GM19467 (cell line): ENCODE data around the gene A3GALT2.

Experiments used
- ATAC-seq: cut with Tn5 transposase; IDR thresholded peaks from one replicate; pipeline ENCODE4 v1.9.1; 2021; ENCODE audit warnings: mild to moderate bottlenecking, moderate library complexity; ENCODE audit not compliant: unreplicated experiment

Gene A3GALT2

GRCh38 chr1:33320619-33321165, at the start of gene A3GALT2:
TSS of gene A3GALT2 (minus strand) at chr1:33321098. CDS start at chr1:33321098, 0 bp downstream.
- no peak for ATAC-seq

- no peak for ATAC-seq
These were observed 49.4 kb upstream of the A3GALT2 start for GRCh38 chr1:33370301-33370700.

GRCh38 chr1:33369764-33370163, 48.9 kb upstream of the A3GALT2 start:
- ATAC-seq, result no peak

- ATAC-seq, result no peak
These were observed 48.2 kb upstream of the A3GALT2 start for GRCh38 chr1:33369081-33369480.

GRCh38 chr1:33368431-33368830, 47.5 kb upstream of the A3GALT2 start:
- no peak for ATAC-seq

DNA sequence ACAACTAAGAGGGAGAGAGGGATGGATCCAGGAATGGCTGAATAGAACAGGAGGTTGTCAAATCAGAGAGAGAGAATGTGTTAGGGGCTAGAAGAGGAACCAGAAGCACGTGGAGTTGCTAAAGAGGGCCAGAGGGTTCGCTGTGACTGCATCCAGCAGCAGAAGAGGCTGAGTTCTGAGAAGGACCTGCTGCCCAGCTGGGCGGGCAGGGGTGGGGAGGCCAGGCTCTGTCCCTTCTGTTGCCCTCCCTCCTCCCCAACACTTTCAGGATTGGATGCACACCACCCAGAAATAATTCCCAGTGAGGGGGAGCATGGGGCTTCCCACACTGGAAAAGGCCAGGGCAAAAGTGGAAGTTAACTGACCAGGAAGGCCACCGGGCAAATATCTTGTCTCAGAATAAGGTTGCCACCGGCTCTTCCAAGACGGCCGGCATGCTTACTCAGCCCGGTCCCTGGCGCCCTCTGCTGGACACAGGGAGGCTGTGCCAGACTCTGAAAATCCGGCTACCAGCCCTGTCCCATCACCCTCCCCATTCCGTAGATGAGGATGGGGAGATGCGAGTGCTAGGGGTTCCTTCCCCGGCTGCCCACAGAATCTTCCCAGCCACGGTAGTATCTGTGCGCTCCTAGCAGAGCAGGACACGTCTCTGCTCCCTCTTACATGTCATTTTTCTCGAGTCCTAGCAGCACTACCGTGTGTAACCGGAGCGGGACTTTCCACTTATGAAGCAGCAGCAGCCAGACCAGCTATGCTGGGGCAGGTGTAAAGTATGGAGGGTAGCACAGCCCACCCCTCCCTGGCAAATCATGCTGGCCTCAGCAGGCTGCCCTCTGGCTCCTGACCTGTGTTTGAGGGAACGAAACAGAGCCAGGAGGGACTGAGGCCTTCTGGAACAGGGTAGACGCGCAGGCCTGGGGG, 46.8 kb upstream of the A3GALT2 start:
- ATAC-seq, result no peak

GRCh38 chr1:33366762-33367484, 46.0 kb upstream of the A3GALT2 start:
- no peak for ATAC-seq

- ATAC-seq, result no peak
These were observed 44.7 kb upstream of the A3GALT2 start for GRCh38 chr1:33365560-33365997.

- no peak for ATAC-seq
These were observed 43.6 kb upstream of the A3GALT2 start for GRCh38 chr1:33364565-33364918.

- no peak for ATAC-seq
These were observed 42.6 kb upstream of the A3GALT2 start for GRCh38 chr1:33363470-33363861.

DNA sequence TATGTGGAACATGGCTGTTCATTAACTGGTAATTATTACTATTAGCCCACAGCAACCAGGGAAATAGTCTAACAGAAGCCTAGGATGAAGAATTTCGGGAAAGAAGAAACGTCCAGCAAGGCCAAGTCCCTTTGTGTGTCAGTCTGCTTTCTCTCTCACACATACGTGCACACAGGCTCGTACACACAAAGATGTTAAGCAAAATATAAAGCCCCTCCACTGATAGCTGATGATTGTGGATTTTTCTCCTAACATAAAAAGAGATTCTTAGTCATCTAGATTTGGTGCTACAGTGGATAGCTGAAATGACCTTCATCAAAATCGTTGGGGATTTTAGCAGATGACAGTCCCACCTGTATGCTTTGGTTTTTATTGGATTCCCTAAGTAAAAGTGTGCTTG, 42.1 kb upstream of the A3GALT2 start:
- ATAC-seq, result no peak

DNA sequence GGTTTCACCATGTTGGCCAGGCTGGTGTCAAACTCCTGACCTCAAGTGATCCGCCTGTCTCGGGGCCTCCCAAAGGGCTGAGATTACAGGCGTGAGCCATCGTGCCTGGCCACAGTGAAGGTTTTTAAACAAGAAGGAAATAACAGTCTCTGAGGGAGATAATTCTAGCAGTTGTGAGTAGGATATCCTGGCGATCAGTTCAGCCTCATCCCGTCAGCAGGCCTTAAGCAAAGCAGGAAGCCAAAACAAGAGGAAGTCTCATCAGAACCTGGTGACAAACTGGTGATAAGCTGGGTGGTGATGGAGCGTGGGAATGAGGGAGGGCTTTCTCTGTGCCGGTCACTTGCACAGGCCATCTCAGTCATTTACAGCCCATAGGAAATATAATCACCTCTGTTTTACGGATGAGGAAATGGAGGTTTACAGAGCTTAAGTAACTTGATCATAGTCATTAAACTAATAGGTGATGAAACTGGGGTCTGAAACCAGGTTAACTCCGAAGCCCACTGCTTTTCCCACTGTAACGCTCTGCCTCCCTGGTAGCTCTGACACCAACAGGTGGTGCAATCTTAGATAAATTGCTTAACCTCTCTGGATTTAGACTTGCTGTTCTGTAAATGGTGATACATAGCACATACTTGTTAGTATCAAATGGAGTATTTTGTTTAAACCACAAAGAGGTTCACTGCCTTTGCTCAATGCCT, 40.8 kb upstream of the A3GALT2 start:
- ATAC-seq, result no peak

GRCh38 chr1:33360367-33360766, 39.5 kb upstream of the A3GALT2 start:
- ATAC-seq, result no peak

DNA sequence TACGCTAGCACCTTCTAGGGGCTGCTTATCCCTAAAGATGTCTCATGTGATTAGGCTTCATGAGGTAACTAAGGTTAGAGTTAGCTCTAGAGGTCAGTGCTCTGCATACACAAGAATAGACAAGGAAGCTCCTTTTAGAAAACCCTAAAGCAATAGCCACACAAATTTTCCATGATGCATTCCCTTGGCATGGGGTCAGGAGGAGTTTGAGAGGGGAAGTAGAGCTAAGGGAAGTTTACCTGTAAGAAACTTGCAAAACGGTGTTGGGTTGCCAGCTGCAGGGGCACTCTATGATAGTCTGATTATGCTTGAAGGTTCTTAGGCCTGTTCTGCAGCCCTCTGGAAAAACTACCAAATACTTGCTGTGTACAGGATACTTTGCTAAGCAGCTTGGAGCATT, 39.0 kb upstream of the A3GALT2 start:
- no peak for ATAC-seq

DNA sequence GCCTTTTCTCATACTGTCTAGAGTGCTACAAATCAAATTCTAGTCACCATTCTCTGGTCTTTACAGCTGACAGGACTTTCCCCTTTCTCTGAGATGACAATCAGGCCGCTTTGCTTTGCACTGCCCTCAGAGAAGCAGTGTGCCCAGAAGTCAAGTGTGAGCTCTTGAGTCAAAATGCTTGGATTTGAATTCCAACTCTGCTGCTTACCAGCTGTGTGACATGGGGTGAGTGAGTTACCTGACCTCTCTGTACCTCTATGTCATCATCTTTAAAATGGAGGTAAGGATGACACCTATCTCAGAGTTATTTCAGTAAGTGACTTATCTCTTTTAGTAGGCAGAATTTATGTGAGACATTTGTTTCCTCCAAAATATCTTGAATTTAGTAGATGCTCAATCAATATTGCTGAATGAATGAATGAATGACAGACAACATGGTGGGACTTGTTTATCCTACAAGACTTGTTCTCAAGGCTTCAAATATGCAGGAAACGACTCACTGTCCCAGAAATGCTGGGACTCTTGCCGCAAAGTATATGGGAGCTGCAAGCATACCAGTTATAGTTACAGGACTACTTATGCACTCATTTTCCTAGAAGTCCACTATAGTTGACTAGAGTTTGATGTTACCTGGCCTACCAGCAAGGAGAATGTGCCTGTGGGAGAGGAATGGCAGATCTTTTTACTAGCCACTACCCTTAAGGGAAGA, 38.1 kb upstream of the A3GALT2 start:
- ATAC-seq, result no peak

DNA sequence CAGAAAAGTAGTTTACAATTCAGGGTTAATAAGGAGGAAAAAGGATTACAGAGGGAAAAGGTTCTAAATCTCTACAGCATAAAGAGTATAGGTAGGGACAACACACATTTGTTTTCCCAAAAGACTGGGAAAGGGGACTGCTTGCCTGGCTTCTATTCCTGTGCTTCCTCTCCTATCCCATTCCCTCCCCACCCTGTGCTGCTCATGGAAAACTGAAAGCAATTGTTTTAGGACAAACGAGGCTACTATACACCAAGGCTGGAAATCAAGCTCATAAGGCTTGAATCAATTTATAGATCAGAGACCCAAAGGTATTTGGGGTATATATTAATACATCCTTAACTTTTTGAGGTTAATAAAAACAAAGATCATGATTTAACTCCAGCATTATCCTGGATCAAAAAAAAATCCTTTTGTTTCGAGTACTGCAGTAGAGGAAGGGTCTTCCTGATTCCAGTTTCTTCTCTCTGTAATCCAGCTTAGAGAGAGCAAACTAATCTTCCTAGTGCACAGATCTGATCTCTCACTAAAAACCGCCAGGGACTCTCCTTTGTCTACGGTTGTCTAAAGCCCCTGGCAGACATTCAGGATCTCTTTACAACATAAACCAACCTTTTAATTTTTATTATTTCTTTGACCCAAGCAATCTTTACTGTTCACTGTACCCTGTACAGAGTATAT, 37.4 kb upstream of the A3GALT2 start:
- no peak for ATAC-seq

DNA sequence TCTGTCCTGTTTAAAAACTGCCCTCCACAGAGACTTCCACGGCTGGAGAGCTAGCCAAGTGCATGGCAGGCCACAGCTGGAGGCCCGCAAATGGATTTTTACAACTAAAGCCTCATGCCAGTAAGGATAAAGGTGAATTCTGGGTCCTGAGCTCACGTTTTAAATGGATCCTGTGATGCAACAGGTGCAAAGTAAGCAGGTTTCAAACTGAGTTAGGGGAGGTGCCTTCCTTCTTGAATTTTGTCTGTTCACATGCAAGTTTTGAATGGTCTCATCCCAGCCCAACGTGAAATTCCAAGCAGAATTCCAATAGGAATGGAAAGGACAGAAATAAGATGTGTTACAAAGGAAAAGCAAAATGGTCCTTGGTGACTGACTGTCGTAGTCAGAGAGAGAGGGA, 36.2 kb upstream of the A3GALT2 start:
- ATAC-seq, result no peak

GRCh38 chr1:33354707-33355316, 33.9 kb upstream of the A3GALT2 start:
- no peak for ATAC-seq

DNA sequence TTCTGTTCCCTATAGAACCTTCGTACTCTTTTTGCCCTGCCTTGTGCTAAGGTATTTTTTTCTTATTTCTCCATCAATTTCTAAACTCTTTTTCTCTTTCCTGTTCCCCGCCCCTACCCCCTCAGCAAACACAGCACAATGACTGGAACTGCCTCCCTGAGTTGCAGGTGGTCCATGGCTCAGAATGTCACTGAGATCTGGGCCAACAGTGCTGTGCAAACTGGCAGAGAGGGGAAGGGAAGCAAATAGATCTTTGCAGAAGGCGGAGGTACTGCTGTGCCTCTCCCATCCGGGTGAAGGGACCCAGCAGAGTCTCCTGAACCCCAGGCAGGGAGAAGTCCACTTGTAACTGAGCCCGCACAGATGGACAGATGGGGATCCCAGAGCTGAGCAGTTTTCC, 32.6 kb upstream of the A3GALT2 start:
- ATAC-seq, result no peak

- no peak for ATAC-seq
These were observed 30.4 kb upstream of the A3GALT2 start for GRCh38 chr1:33351281-33351660.
